G401 (cell line): ENCODE data around the gene ANAPC5. TPM values are rescaled to one million over a fixed set of nuclear protein-coding genes. Genes with fewer than 3 reads are reported as not detected.
"Not testable (repeated sequence)": the region's sequence is repeated elsewhere in the genome, so short reads cannot be mapped to it uniquely, and the experiment has no call there.

Experiments
- DNase-seq: peaks from one replicate; pipeline ENCODE4 v3.0.0-alpha.2; 2015; ENCODE audit warnings: low spot score
- in situ Hi-C: cut with HindIII; loops from 2 replicates; pipeline ENCODE4 v1.10.0; 2016; ENCODE audit warnings: low sequenced_read_pairs, mixed read lengths
- total RNA-seq: library from RNA; depleted of rRNA; stranded (reverse); fragments of >200 nt; shearing (Covaris generic); gene quantifications from 2 replicates; pipeline ENCODE4 v1.2.3, GENCODE V29; 2014; rRNA removed

ANAPC5 gene
- 129 and 154 TPM in 2 replicates for total RNA-seq

GRCh38 chr12:121351820-121352681 is at the start of gene ANAPC5:
Gene ANAPC5, minus strand, starts transcription at chr12:121352411. Its CDS starts 71 bp downstream, at chr12:121352340.
- in situ Hi-C loops = no loop called here
- peak; percentile 99 for DNase-seq

GRCh38 chr12:121400332-121401139 is 48.3 kb upstream of the ANAPC5 start:
- peak; percentile 34 for DNase-seq
- in situ Hi-C loops = no loop called here

GRCh38 chr12:121399391-121400331 is 47.5 kb upstream of the ANAPC5 start, which contains the start of gene RNF34:
Gene RNF34, plus strand, starts transcription at chr12:121400118. Its CDS starts 95 bp downstream, at chr12:121400213.
- peak; percentile 98 for DNase-seq
- in situ Hi-C loops = no loop called here

GRCh38 chr12:121398355-121398754 is 46.1 kb upstream of the ANAPC5 start:
- in situ Hi-C loops = no loop called here
- DNase-seq = no peak

- in situ Hi-C loops = no loop called here
- no peak for DNase-seq
Observed at GRCh38 chr12:121397521-121397920, 45.3 kb upstream of the ANAPC5 start.

GRCh38 chr12:121392325-121392716 is 40.1 kb upstream of the ANAPC5 start:
- in situ Hi-C loops = no loop called here
- no peak for DNase-seq

- DNase-seq = no peak
- in situ Hi-C loops = no loop called here
Observed at GRCh38 chr12:121391619-121392324, 39.6 kb upstream of the ANAPC5 start.

GRCh38 chr12:121390856-121391255 is 38.6 kb upstream of the ANAPC5 start:
- DNase-seq = no peak
- in situ Hi-C loops = no loop called here

GRCh38 chr12:121388421-121388981 is 36.3 kb upstream of the ANAPC5 start:
- no peak for DNase-seq
- in situ Hi-C loops = no loop called here

GRCh38 chr12:121384891-121385290 is 32.7 kb upstream of the ANAPC5 start:
- DNase-seq, in situ Hi-C loops: not testable (repeated sequence)

- DNase-seq = no peak
- in situ Hi-C loops = no loop called here
Observed at GRCh38 chr12:121383601-121384021, 31.4 kb upstream of the ANAPC5 start.

- no peak for DNase-seq
- in situ Hi-C loops = no loop called here
Observed at GRCh38 chr12:121379945-121380344, 27.7 kb upstream of the ANAPC5 start.

GRCh38 chr12:121378736-121379135 is 26.5 kb upstream of the ANAPC5 start:
- no peak for DNase-seq
- in situ Hi-C loops = no loop called here

- no peak for DNase-seq
- in situ Hi-C loops = no loop called here
Observed at GRCh38 chr12:121376754-121377697, 24.8 kb upstream of the ANAPC5 start.

- in situ Hi-C loops = not testable (repeated sequence)
Observed at GRCh38 chr12:121374945-121375584, 22.9 kb upstream of the ANAPC5 start.

GRCh38 chr12:121374336-121374735 is 22.1 kb upstream of the ANAPC5 start:
- DNase-seq, in situ Hi-C loops: not testable (repeated sequence)

More at GRCh38 chr12:121374945-121375584, 22.9 kb upstream of the ANAPC5 start:
- DNase-seq = not testable (repeated sequence)
